HCT116 (cell line): ENCODE results near the gene ERICH6. TPM values are rescaled to one million over a fixed set of nuclear protein-coding genes. Genes with fewer than 3 reads are reported as not detected.

Source experiments
- ATAC-seq: fragments of 200-7000 bp; cut with Tn5 transposase; 2 replicates; pipeline ENCODE4 v1.9.1; 2020; ENCODE audit warnings: mild to moderate bottlenecking, moderate library complexity
- BruUV-seq: library from RNA; stranded (reverse); fragments of 400-500 nt; replicated peaks from 2 replicates; lab custom pipeline; 2021; lab: Mats Ljungman, UMichigan
- CTCF ChIA-PET: fragments of 300-600 bp; sonication (Branson Sonifier 250); formaldehyde crosslinking; loops from one replicate; lab custom pipeline; 2021; ENCODE audit warnings: antibody characterized with exemption; lab: Charles Lee
- POLR2A ChIA-PET: fragments of 300-600, 350-600 bp; sonication (Branson Sonifier 250); formaldehyde crosslinking; loops from one replicate; lab custom pipeline; 2021; ENCODE audit warnings: antibody characterized with exemption; lab: Charles Lee
- RAD21 ChIA-PET, 2 experiments: fragments of 300-600 bp; sonication (Branson Sonifier 250); formaldehyde crosslinking; loops; one replicate each; lab custom pipeline; 2023; ENCODE audit warnings: low total read pairs in 2 of 2; ENCODE audit not compliant: uncharacterized antibody in 2 of 2, unreplicated experiment in 2 of 2, low non-redundant PET in 1 of 2; lab: Charles Lee
- DNase-seq: peaks from one replicate; pipeline ENCODE4 v3.0.0-alpha.2; 2010; ENCODE audit warnings: low read depth, low spot score
- H2AFZ ChIP-seq: fragments of 200-600 bp; shearing (Covaris generic), sonication (generic); 2 replicates; pipeline ENCODE4 v1.6.1; 2017; ENCODE audit warnings: low read depth, mixed run types, mixed read lengths, antibody characterized with exemption, low read length; ENCODE audit not compliant: poor library complexity, severe bottlenecking
- H3K27ac ChIP-seq: 2 replicates; pipeline ENCODE4 v1.5.1; 2012; ENCODE audit warnings: low read depth, low read length
- H3K27me3 ChIP-seq: fragments of 200-600 bp; sonication (generic); 2 replicates; pipeline ENCODE4 v1.6.1; 2016; ENCODE audit warnings: mixed run types, low read length, mixed read lengths; ENCODE audit not compliant: insufficient read depth
- H3K36me3 ChIP-seq, 2 experiments: fragments of 200-500 bp in 1 of 2; fragments of 200-600 bp in 1 of 2; sonication (Bioruptor generic) in 1 of 2; sonication (generic) in 1 of 2; 2 replicates each; pipeline versions ENCODE4 v1.5.1 to v1.6.1; 2014 to 2016; ENCODE audit warnings: low read length in 2 of 2, inconsistent platforms in 1 of 2, mixed read lengths in 1 of 2, mixed run types in 1 of 2; ENCODE audit not compliant: insufficient read depth in 2 of 2, control insufficient read depth in 1 of 2
- H3K4me1 ChIP-seq, 2 experiments: fragments of 200-600 bp in 1 of 2; sonication (generic) in 1 of 2; 2 replicates each; pipeline versions ENCODE4 v1.5.1 to v1.6.1; 2012 to 2017; ENCODE audit warnings: low read length in 2 of 2, inconsistent platforms in 1 of 2, mild to moderate bottlenecking in 1 of 2, mixed read lengths in 1 of 2, mixed run types in 1 of 2, moderate library complexity in 1 of 2; ENCODE audit not compliant: insufficient read depth in 2 of 2, control insufficient read depth in 1 of 2
- H3K4me2 ChIP-seq: fragments of 200-600 bp; sonication (generic); 2 replicates; pipeline ENCODE4 v1.6.1; 2017; ENCODE audit warnings: mixed run types, low read length, mixed read lengths
- H3K4me3 ChIP-seq, 2 experiments: fragments of 200-600 bp in 1 of 2; sonication (generic) in 1 of 2; replicated peaks in 1 of 2; 2 replicates each; pipeline ENCODE4 v1.5.1; 2011 to 2016; ENCODE audit warnings: low read length in 2 of 2, control low read depth in 1 of 2, low read depth in 1 of 2, mild to moderate bottlenecking in 1 of 2, mixed read lengths in 1 of 2, mixed run types in 1 of 2
- H3K79me2 ChIP-seq: fragments of 200-600 bp; sonication (generic); 2 replicates; pipeline ENCODE4 v1.6.1; 2017; ENCODE audit warnings: mild to moderate bottlenecking, mixed run types, low read length, moderate library complexity, mixed read lengths; ENCODE audit not compliant: insufficient read depth
- H3K9ac ChIP-seq: fragments of 200-600 bp; sonication (generic); 2 replicates; pipeline ENCODE4 v1.6.1; 2016; ENCODE audit warnings: low read length, mixed read lengths
- H3K9me2 ChIP-seq: fragments of 200-600 bp; sonication (generic), shearing (Covaris generic); 2 replicates; pipeline ENCODE4 v1.6.1; 2017; ENCODE audit warnings: mixed run types, mild to moderate bottlenecking, moderate library complexity; ENCODE audit not compliant: insufficient read depth
- H3K9me3 ChIP-seq, 2 experiments: fragments of 200-500 bp in 1 of 2; fragments of 200-600 bp in 1 of 2; sonication (Bioruptor generic) in 1 of 2; sonication (generic) in 1 of 2; 2 replicates each; pipeline ENCODE4 v1.6.1; 2014 to 2017; ENCODE audit warnings: low read length in 2 of 2, mixed read lengths in 2 of 2, inconsistent platforms in 1 of 2, low read depth in 1 of 2, mild to moderate bottlenecking in 1 of 2, mixed run types in 1 of 2, moderate library complexity in 1 of 2; ENCODE audit not compliant: control insufficient read depth in 1 of 2, insufficient read depth in 1 of 2
- H4K20me1 ChIP-seq: fragments of 200-600 bp; sonication (generic), shearing (Covaris generic); 2 replicates; pipeline ENCODE4 v1.6.1; 2017; ENCODE audit warnings: mixed run types, mild to moderate bottlenecking, moderate library complexity; ENCODE audit not compliant: insufficient read depth
- CBX3 ChIP-seq: IDR thresholded peaks from 2 replicates; pipeline ENCODE4 v1.6.1; 2012; ENCODE audit warnings: low read depth
- CEBPB ChIP-seq: IDR thresholded peaks from 2 replicates; pipeline ENCODE4 v1.6.1; 2012; ENCODE audit warnings: low read depth
- CTCF ChIP-seq, 3 experiments: fragments of 200-600 bp in 1 of 3; sonication (generic) in 1 of 3; IDR thresholded peaks in 2 of 3; conservative IDR thresholded peaks in 1 of 3; 2 replicates each; pipeline ENCODE4 v1.5.1; 2012 to 2017; ENCODE audit warnings: low read depth in 2 of 3, low read length in 2 of 3, antibody characterized with exemption in 1 of 3, borderline replicate concordance in 1 of 3, control low read depth in 1 of 3, mild to moderate bottlenecking in 1 of 3, mixed read lengths in 1 of 3, mixed run types in 1 of 3, moderate library complexity in 1 of 3; ENCODE audit not compliant: insufficient read depth in 1 of 3
- ELF1 ChIP-seq: IDR thresholded peaks from 2 replicates; pipeline ENCODE4 v1.6.1; 2012; ENCODE audit warnings: low read depth, borderline replicate concordance
- EZH2 ChIP-seq: fragments of 200-600 bp; sonication (generic); IDR thresholded peaks from 2 replicates; pipeline ENCODE4 v1.6.1; 2017; ENCODE audit warnings: antibody characterized with exemption, mixed run types
- EZH2phosphoT487 ChIP-seq: fragments of 200-600 bp; IDR thresholded peaks from 2 replicates; pipeline ENCODE4 v1.6.1; 2018; ENCODE audit warnings: antibody characterized with exemption, borderline replicate concordance
- FOSL1 ChIP-seq: IDR thresholded peaks from 2 replicates; pipeline ENCODE4 v1.6.1; 2012; ENCODE audit warnings: low read depth
- JUND ChIP-seq: IDR thresholded peaks from 2 replicates; pipeline ENCODE4 v1.6.1; 2012
- POLR2A ChIP-seq: IDR thresholded peaks from 2 replicates; pipeline ENCODE4 v1.7.0; 2011; ENCODE audit warnings: borderline replicate concordance; ENCODE audit not compliant: insufficient read depth, insufficient read length; ENCODE audit errors: extremely low read depth
- POLR2AphosphoS5 ChIP-seq: IDR thresholded peaks from 2 replicates; pipeline ENCODE4 v1.6.1; 2011; ENCODE audit warnings: mild to moderate bottlenecking, low read depth, low read length, moderate library complexity
- RAD21 ChIP-seq: IDR thresholded peaks from 2 replicates; pipeline ENCODE4 v1.6.1; 2012; ENCODE audit warnings: low read depth, mild to moderate bottlenecking
- REST ChIP-seq: IDR thresholded peaks from 2 replicates; pipeline ENCODE4 v1.6.1; 2012; ENCODE audit warnings: low read depth
- SP1 ChIP-seq: IDR thresholded peaks from 2 replicates; pipeline ENCODE4 v1.6.1; 2012; ENCODE audit warnings: low read depth
- SRF ChIP-seq: IDR thresholded peaks from 2 replicates; pipeline ENCODE4 v1.6.1; 2012; ENCODE audit warnings: low read depth
- YY1 ChIP-seq: IDR thresholded peaks from 2 replicates; pipeline ENCODE4 v1.6.1; 2011; ENCODE audit warnings: low read length, low read depth, moderate library complexity, mild to moderate bottlenecking; ENCODE audit not compliant: insufficient replicate concordance; ENCODE audit errors: extremely low read depth
- ZFX ChIP-seq: fragments of 450-650 bp; IDR thresholded peaks from 2 replicates; pipeline ENCODE4 v1.6.1; 2017
- ZNF274 ChIP-seq: fragments of 200-500 bp; sonication (Bioruptor generic); IDR thresholded peaks from 2 replicates; pipeline ENCODE4 v1.6.1; 2014; ENCODE audit warnings: mild to moderate bottlenecking, low read depth, low read length, inconsistent platforms
- intact Hi-C: fragments of 100-400 bp; cut with micrococcal nuclease; formaldehyde crosslinking; loops from 2 replicates; pipeline ENCODE4 v1.10.0; 2022
- total RNA-seq: library from RNA; stranded (reverse); gene quantifications from one replicate; pipeline ENCODE4 v1.2.1, GENCODE V29; 2021; ENCODE audit not compliant: unreplicated experiment
- TF ChIP-seq, protein P1 (sequence below): IDR thresholded peaks from 2 replicates; pipeline ENCODE4 v1.6.1; 2012
- TF ChIP-seq, protein P2 (sequence below): IDR thresholded peaks from 2 replicates; pipeline ENCODE4 v1.6.1; 2012

The ERICH6 gene
- total RNA-seq, 1 experiment from 2014 or later = not detected

- Histone ChIP-seq H3K9me3 (no peaks in the 10 kb centered on the region), H3K79me2 (no peaks in the 10 kb centered on the region), H3K4me3 (no peak overlapping the region), H3K27me3 (no peaks in the 10 kb centered on the region), H4K20me1 (no peaks in the 10 kb centered on the region), H3K36me3 (no peaks in the 10 kb centered on the region), H3K27ac (no peak overlapping the region), H2AFZ (no peak overlapping the region), H3K4me2 (no peak overlapping the region), H3K9ac (no peak overlapping the region), H3K9me2 (no peaks in the 10 kb centered on the region), H3K4me1 (no peaks in the 10 kb centered on the region)
- intact Hi-C loops = no loop called here
- DNase-seq (no peak), ATAC-seq (no peak)
- TF ChIP-seq, protein P1, sequence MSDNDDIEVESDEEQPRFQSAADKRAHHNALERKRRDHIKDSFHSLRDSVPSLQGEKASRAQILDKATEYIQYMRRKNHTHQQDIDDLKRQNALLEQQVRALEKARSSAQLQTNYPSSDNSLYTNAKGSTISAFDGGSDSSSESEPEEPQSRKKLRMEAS = no peak
- TF ChIP-seq FOSL1 (no peak), CBX3 (no peak), EZH2phosphoT487 (no peak), CTCF (IDR thresholded peaks at IDR 0.05 in 2 of 3, conservative IDR thresholded peaks at IDR 0.05 in 1 of 3; ENCODE audit: borderline replicate concordance in 1 of 3, insufficient read depth in 1 of 3, low read depth in 2 of 3, low read length in 2 of 3) (no peak), JUND (no peak), ZNF274 (no peak), SP1 (no peak), YY1 (no peak), POLR2A (no peak), ZFX (no peak), REST (no peak), SRF (no peak), EZH2 (no peak), POLR2AphosphoS5 (no peak), ELF1 (no peak), RAD21 (no peak), CEBPB (no peak)
- TF ChIP-seq, protein P2, sequence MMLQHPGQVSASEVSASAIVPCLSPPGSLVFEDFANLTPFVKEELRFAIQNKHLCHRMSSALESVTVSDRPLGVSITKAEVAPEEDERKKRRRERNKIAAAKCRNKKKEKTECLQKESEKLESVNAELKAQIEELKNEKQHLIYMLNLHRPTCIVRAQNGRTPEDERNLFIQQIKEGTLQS = no peak
- no TSS peak for BruUV-seq
- POLR2A ChIA-PET = no interaction called here
- RAD21 ChIA-PET = no interaction called here
- CTCF ChIA-PET = no interaction called here
Measured at GRCh38 chr3:150653110-150653561, 50.6 kb downstream of the ERICH6 start.
